H1 (cell line): ENCODE measurements around the gene EPHB1. TPM values are rescaled to one million over a fixed set of nuclear protein-coding genes. Genes with fewer than 3 reads are reported as not detected.

Experiments
- CTCF ChIA-PET: fragments of 300-600 bp; sonication (Branson Sonifier 250); formaldehyde crosslinking; loops from one replicate; lab custom pipeline; 2021; ENCODE audit not compliant: partially characterized antibody; lab: Charles Lee
- POLR2A ChIA-PET: fragments of 300-600 bp; sonication (Branson Sonifier 250); formaldehyde crosslinking; loops from one replicate; lab custom pipeline; 2021; ENCODE audit warnings: inconsistent platforms; ENCODE audit not compliant: partially characterized antibody; lab: Charles Lee
- DNase-seq, 2 experiments: peaks; one replicate each; pipeline versions ENCODE4 v3.0.0 to v3.0.0-alpha.2; 2010 to 2022; ENCODE audit warnings: low spot score in 2 of 2, low read depth in 1 of 2, mixed read lengths in 1 of 2
- FAIRE-seq: peaks from 2 replicates; lab custom pipeline; 2011; peaks lifted over from hg19 to GRCh38; lab: Jason Lieb, UNC
- H2AFZ ChIP-seq: 2 replicates; pipeline ENCODE4 v1.8.1; 2012; ENCODE audit warnings: low read length, inconsistent platforms
- H2AK5ac ChIP-seq: 2 replicates; pipeline ENCODE4 v1.6.1; 2013; ENCODE audit warnings: low read depth, low read length
- H2BK120ac ChIP-seq: replicated peaks from 2 replicates; pipeline ENCODE3; 2013; ENCODE audit warnings: low read depth, low read length, inconsistent platforms
- H2BK12ac ChIP-seq: 2 replicates; pipeline ENCODE4 v1.6.1; 2013; ENCODE audit warnings: low read depth, low read length
- H2BK15ac ChIP-seq: 2 replicates; pipeline ENCODE4 v1.6.1; 2013; ENCODE audit warnings: low read length
- H2BK20ac ChIP-seq: 2 replicates; pipeline ENCODE4 v1.6.1; 2013; ENCODE audit warnings: low read length
- H2BK5ac ChIP-seq: 2 replicates; pipeline ENCODE4 v1.6.1; 2013; ENCODE audit warnings: low read depth, low read length
- H3K14ac ChIP-seq: 2 replicates; pipeline ENCODE4 v1.6.1; 2013; ENCODE audit warnings: inconsistent platforms; ENCODE audit not compliant: insufficient read length
- H3K18ac ChIP-seq: 2 replicates; pipeline ENCODE4 v1.6.1; 2013; ENCODE audit warnings: low read length; ENCODE audit errors: extremely low read depth
- H3K23ac ChIP-seq: 2 replicates; pipeline ENCODE4 v1.6.1; 2013; ENCODE audit warnings: inconsistent platforms; ENCODE audit not compliant: insufficient read length
- H3K23me2 ChIP-seq: 2 replicates; pipeline ENCODE4 v1.6.1; 2013; ENCODE audit warnings: low read depth, low read length
- H3K27ac ChIP-seq: 2 replicates; pipeline ENCODE4 v1.6.1; 2011; ENCODE audit warnings: low read depth, low read length, inconsistent platforms
- H3K27me3 ChIP-seq, 4 experiments: replicated peaks in 1 of 4; 1 replicate in 1 of 4; 2 replicates in 3 of 4; pipeline versions ENCODE4 v1.6.1 to v1.8.1; 2011 to 2013; ENCODE audit warnings: low read length in 3 of 4, mild to moderate bottlenecking in 3 of 4, inconsistent platforms in 2 of 4, mixed read lengths in 2 of 4, moderate library complexity in 1 of 4; ENCODE audit not compliant: control insufficient read depth in 3 of 4, insufficient read depth in 3 of 4; ENCODE audit errors: extremely low read depth in 1 of 4
- H3K36me3 ChIP-seq, 4 experiments: 2 replicates each; pipeline versions ENCODE4 v1.6.1 to v1.8.1; 2011 to 2013; ENCODE audit warnings: mild to moderate bottlenecking in 4 of 4, low read length in 3 of 4, moderate library complexity in 2 of 4, control low read depth in 1 of 4, inconsistent platforms in 1 of 4; ENCODE audit not compliant: insufficient read depth in 4 of 4, control insufficient read depth in 2 of 4
- H3K4ac ChIP-seq: replicated peaks from 2 replicates; pipeline ENCODE3; 2013; ENCODE audit warnings: low read length, low read depth, mixed read lengths, inconsistent platforms; ENCODE audit not compliant: insufficient read length
- H3K4me1 ChIP-seq, 4 experiments: replicated peaks in 1 of 4; 1 replicate in 1 of 4; 2 replicates in 3 of 4; pipeline versions ENCODE4 v1.6.1 to v1.8.1; 2011 to 2013; ENCODE audit warnings: low read length in 3 of 4, inconsistent platforms in 2 of 4, mixed read lengths in 1 of 4; ENCODE audit not compliant: insufficient read depth in 4 of 4, control insufficient read depth in 3 of 4
- H3K4me2 ChIP-seq, 2 experiments: 2 replicates each; pipeline versions ENCODE4 v1.6.1 to v1.8.1; 2011 to 2013; ENCODE audit warnings: low read depth in 2 of 2, low read length in 2 of 2, control low read depth in 1 of 2, inconsistent platforms in 1 of 2, mild to moderate bottlenecking in 1 of 2; ENCODE audit not compliant: insufficient read depth in 1 of 2
- H3K4me3 ChIP-seq, 4 experiments: fragments of 200-600, 300-600 bp in 1 of 4; sonication (generic), shearing (Covaris generic), sonication (Bioruptor Twin) in 1 of 4; 2 replicates each; pipeline versions ENCODE4 v1.5.1 to v1.8.1; 2011 to 2016; ENCODE audit warnings: low read length in 4 of 4, low read depth in 3 of 4, control low read depth in 2 of 4, inconsistent platforms in 2 of 4, mild to moderate bottlenecking in 2 of 4, mixed read lengths in 1 of 4, moderate library complexity in 1 of 4; ENCODE audit not compliant: insufficient read depth in 2 of 4; ENCODE audit errors: extremely low read depth in 1 of 4
- H3K56ac ChIP-seq: replicated peaks from 2 replicates; pipeline ENCODE3; 2013; ENCODE audit warnings: low read depth, mild to moderate bottlenecking, mixed read lengths, low read length, inconsistent platforms; ENCODE audit not compliant: insufficient read length
- H3K79me1 ChIP-seq: 2 replicates; pipeline ENCODE4 v1.6.1; 2013; ENCODE audit warnings: low read depth, low read length, control low read depth
- H3K79me2 ChIP-seq, 2 experiments: 2 replicates each; pipeline versions ENCODE4 v1.6.1 to v1.8.1; 2012 to 2013; ENCODE audit warnings: low read length in 2 of 2, mild to moderate bottlenecking in 2 of 2, inconsistent platforms in 1 of 2; ENCODE audit not compliant: insufficient read depth in 2 of 2, control insufficient read depth in 1 of 2
- H3K9ac ChIP-seq, 4 experiments: replicated peaks in 1 of 4; 1 replicate in 1 of 4; 2 replicates in 3 of 4; pipeline versions ENCODE4 v1.6.1 to v1.8.1; 2011 to 2013; ENCODE audit warnings: low read depth in 3 of 4, low read length in 3 of 4, control low read depth in 2 of 4, mild to moderate bottlenecking in 2 of 4, moderate library complexity in 2 of 4, inconsistent platforms in 1 of 4; ENCODE audit errors: extremely low read depth in 1 of 4
- H3K9me3 ChIP-seq, 2 experiments: 2 replicates each; pipeline versions ENCODE4 v1.6.1 to v1.8.1; 2012 to 2013; ENCODE audit warnings: mild to moderate bottlenecking in 2 of 2, moderate library complexity in 2 of 2, control low read depth in 1 of 2, inconsistent platforms in 1 of 2, low read depth in 1 of 2, low read length in 1 of 2, mixed read lengths in 1 of 2; ENCODE audit not compliant: insufficient read depth in 2 of 2
- H4K20me1 ChIP-seq, 2 experiments: replicated peaks in 1 of 2; 2 replicates each; pipeline versions ENCODE3 to v1.8.1; 2011 to 2013; ENCODE audit warnings: inconsistent platforms in 2 of 2, low read length in 2 of 2, mild to moderate bottlenecking in 1 of 2; ENCODE audit not compliant: insufficient read depth in 2 of 2, control insufficient read depth in 1 of 2
- H4K5ac ChIP-seq: 2 replicates; pipeline ENCODE4 v1.6.1; 2013; ENCODE audit warnings: low read length, low read depth, mixed read lengths, inconsistent platforms; ENCODE audit not compliant: insufficient read length
- H4K8ac ChIP-seq: 2 replicates; pipeline ENCODE4 v1.8.0; 2013; ENCODE audit warnings: mild to moderate bottlenecking, moderate library complexity, low read length, inconsistent platforms; ENCODE audit not compliant: insufficient read depth; ENCODE audit errors: extremely low read depth
- H4K91ac ChIP-seq: replicated peaks from 2 replicates; pipeline ENCODE3; 2013; ENCODE audit warnings: low read length, mixed read lengths, inconsistent platforms; ENCODE audit not compliant: insufficient read length
- KDM4A ChIP-seq: IDR thresholded peaks from one replicate; pipeline ENCODE4 v1.7.1; 2012; ENCODE audit warnings: low read depth, mild to moderate bottlenecking, moderate library complexity, low read length, inconsistent platforms; ENCODE audit not compliant: severe bottlenecking
- SIN3A ChIP-seq, 2 experiments: IDR thresholded peaks in 1 of 2; conservative IDR thresholded peaks in 1 of 2; 2 replicates each; pipeline ENCODE4 v1.6.1; 2011 to 2012; ENCODE audit warnings: low read length in 2 of 2, improper control_type of control experiment in 1 of 2, low read depth in 1 of 2, mild to moderate bottlenecking in 1 of 2
- SIX5 ChIP-seq: IDR thresholded peaks from 2 replicates; pipeline ENCODE4 v1.6.1; 2011; ENCODE audit warnings: mild to moderate bottlenecking, low read depth, low read length
- SRF ChIP-seq: IDR thresholded peaks from 2 replicates; pipeline ENCODE4 v1.6.1; 2011; ENCODE audit warnings: mild to moderate bottlenecking, low read depth, low read length, moderate library complexity
- TAF1 ChIP-seq: IDR thresholded peaks from 2 replicates; pipeline ENCODE4 v1.6.1; 2011; ENCODE audit warnings: mild to moderate bottlenecking, low read depth, low read length
- TCF12 ChIP-seq: IDR thresholded peaks from 2 replicates; pipeline ENCODE4 v1.6.1; 2011; ENCODE audit warnings: low read depth, mild to moderate bottlenecking, low read length
- YY1 ChIP-seq: IDR thresholded peaks from 2 replicates; pipeline ENCODE4 v1.6.1; 2011; ENCODE audit warnings: low read depth, mild to moderate bottlenecking, low read length
- WGBS, 2 experiments: shearing (Covaris generic) in 1 of 2; methylation state at CpG; one replicate each; pipeline versions ENCODE4 v1.1.6 to v1.1.7; 2013 to 2015; ENCODE audit warnings: low lambda C conversion rate in 2 of 2, mixed read lengths in 2 of 2, inconsistent platforms in 1 of 2, low coverage in 1 of 2, missing lambda C conversion rate in 1 of 2; ENCODE audit not compliant: insufficient replicate concordance in 2 of 2, insufficient coverage in 1 of 2, insufficient read length in 1 of 2; ENCODE audit errors: extremely low coverage in 1 of 2, missing lambda C conversion rate in 1 of 2; 5-methylcytosine and 5-hydroxymethylcytosine counted together
- polyA plus RNA-seq, 7 experiments: library from polyadenylated mRNA; depleted of rRNA in 3 of 7; stranded (reverse) in 5 of 7; unstranded in 2 of 7; fragments of >200 nt in 5 of 7; fragments of 200-250 nt in 2 of 7; gene quantifications; 1 replicate in 5 of 7; 2 replicates in 1 of 7; 4 replicates in 1 of 7; pipeline versions ENCODE4 v1.2.1 to v1.2.3, GENCODE V29; 2011 to 2013; ENCODE audit warnings: missing spikeins in 2 of 7, mixed read lengths in 2 of 7
- total RNA-seq: library from RNA; stranded (reverse); fragmentation: NEBNext Ultra II Directional; extraction: Animal tissue kit (Norgen Biotek cat#: 25700); gene quantifications from 2 replicates; pipeline ENCODE4 v1.2.1, GENCODE V29; 2021

The EPHB1 gene
- total and polyA plus RNA-seq, 2 of the 8 experiments (the other 6 are each of a cell fraction or from before 2014, with no cell fraction given): 3.5 to 5.9 TPM

- Histone ChIP-seq H3K18ac (no peak overlapping the region), H4K5ac (no peak overlapping the region), H2AK5ac (no peak overlapping the region), H2BK120ac (no peak overlapping the region), H3K36me3 (no peaks in the 10 kb centered on the region), H3K9ac (no peak overlapping the region), H4K20me1 (no peaks in the 10 kb centered on the region), H2BK20ac (no peak overlapping the region), H3K9me3 (no peaks in the 10 kb centered on the region), H3K4me2 (no peak overlapping the region), H3K23me2 (no peaks in the 10 kb centered on the region), H3K23ac (no peak overlapping the region), H3K4me3 (no peak overlapping the region), H2BK5ac (no peak overlapping the region), H3K4ac (no peak overlapping the region), H2BK12ac (no peak overlapping the region), H3K27me3 (no peaks in the 10 kb centered on the region), H3K27ac (no peak overlapping the region), H3K79me2 (no peaks in the 10 kb centered on the region), H2AFZ (no peak overlapping the region), H3K14ac (no peak overlapping the region), H3K56ac (no peak overlapping the region), H2BK15ac (no peak overlapping the region), H3K4me1 (no peaks in the 10 kb centered on the region; a peak in 1 of 7 replicates), H4K91ac (no peak overlapping the region), H4K8ac (no peak overlapping the region), H3K79me1 (no peaks in the 10 kb centered on the region)
- FAIRE-seq (no peak), DNase-seq (no peak)
- ChIA-PET POLR2A (no interaction called here), CTCF (no interaction called here)
- 85% methylated on average over 3 of the region's 3 CpGs; no CpG with 5 or more reads in 1 of the 2 experiments for WGBS, 2 experiments
- TF ChIP-seq YY1 (no peak), SRF (no peak), KDM4A (no peak), SIX5 (no peak), TAF1 (no peak), SIN3A (conservative IDR thresholded peaks at IDR 0.05 in 1 of 2, IDR thresholded peaks at IDR 0.05 in 1 of 2; ENCODE audit: low read depth in 1 of 2, low read length in 2 of 2) (no peak), TCF12 (no peak)
These were observed 350.5 kb downstream of the EPHB1 start for GRCh38 chr3:135145581-135145980.
